MM.1S (cell line): ENCODE results near the gene CHRNA4.

ENCODE experiments used
- DNase-seq: peaks from one replicate; pipeline ENCODE4 v3.0.0-alpha.2; 2015
- H2AFZ ChIP-seq: fragments of 300-600 bp; sonication (generic); 2 replicates; pipeline ENCODE4 v1.6.0; 2016; ENCODE audit warnings: antibody characterized with exemption, low read length
- H3F3A ChIP-seq: fragments of 300-600 bp; sonication (generic); 2 replicates; pipeline ENCODE4 v1.6.1; 2016; ENCODE audit warnings: mild to moderate bottlenecking, antibody characterized with exemption, low read length, moderate library complexity, mixed read lengths; ENCODE audit not compliant: insufficient read depth
- H3K27ac ChIP-seq: fragments of 300-600 bp; sonication (generic); 2 replicates; pipeline ENCODE4 v1.5.1; 2016; ENCODE audit warnings: mild to moderate bottlenecking, low read length
- H3K27me3 ChIP-seq: fragments of 300-600 bp; sonication (generic); replicated peaks from 2 replicates; pipeline ENCODE4 v1.6.0; 2016; ENCODE audit warnings: low read length; ENCODE audit not compliant: insufficient read depth
- H3K36me3 ChIP-seq: fragments of 300-600 bp; sonication (generic); replicated peaks from 2 replicates; pipeline ENCODE4 v1.6.1; 2016; ENCODE audit warnings: mild to moderate bottlenecking, low read length, mixed read lengths; ENCODE audit not compliant: insufficient read depth
- H3K4me1 ChIP-seq: fragments of 300-600 bp; sonication (generic); 2 replicates; pipeline ENCODE4 v1.6.1; 2016; ENCODE audit warnings: low read length, mixed read lengths
- H3K4me2 ChIP-seq: fragments of 300-600 bp; sonication (generic); 2 replicates; pipeline ENCODE4 v1.6.0; 2016; ENCODE audit warnings: low read depth, low read length
- H3K4me3 ChIP-seq: fragments of 300-600 bp; sonication (generic); 2 replicates; pipeline ENCODE4 v1.5.1; 2016; ENCODE audit warnings: low read length, mixed read lengths
- H3K79me2 ChIP-seq: fragments of 300-600 bp; sonication (generic); 2 replicates; pipeline ENCODE4 v1.6.1; 2016; ENCODE audit warnings: mixed run types, low read length, mixed read lengths
- H3K9ac ChIP-seq: fragments of 300-600 bp; sonication (generic); 2 replicates; pipeline ENCODE4 v1.6.1; 2016; ENCODE audit warnings: low read length, mixed read lengths
- H3K9me2 ChIP-seq: fragments of 300-600 bp; sonication (generic); replicated peaks from 2 replicates; pipeline ENCODE4 v1.6.1; 2016; ENCODE audit warnings: mild to moderate bottlenecking, low read length, mixed read lengths; ENCODE audit not compliant: insufficient read depth
- H3K9me3 ChIP-seq: fragments of 300-600 bp; sonication (generic); replicated peaks from 2 replicates; pipeline ENCODE4 v1.6.1; 2016; ENCODE audit warnings: mild to moderate bottlenecking, low read length, mixed read lengths; ENCODE audit not compliant: insufficient read depth
- H4K20me1 ChIP-seq: fragments of 300-600 bp; sonication (generic); 2 replicates; pipeline ENCODE4 v1.6.1; 2016; ENCODE audit warnings: mild to moderate bottlenecking, low read length, moderate library complexity, mixed read lengths; ENCODE audit not compliant: insufficient read depth
- EZH2 ChIP-seq: fragments of 300-600 bp; sonication (generic); optimal IDR thresholded peaks from 2 replicates; pipeline ENCODE3; 2017; ENCODE audit warnings: low read depth, mild to moderate bottlenecking, antibody characterized with exemption, low read length, mixed read lengths
- EZH2phosphoT487 ChIP-seq: fragments of 300-600 bp; sonication (generic); IDR thresholded peaks from 2 replicates; pipeline ENCODE4 v1.6.1; 2018; ENCODE audit warnings: antibody characterized with exemption, low read length
- TF ChIP-seq, protein P1 (sequence below): fragments of 300-600 bp; sonication (generic); IDR thresholded peaks from 2 replicates; pipeline ENCODE4 v1.5.1; 2016; ENCODE audit warnings: antibody characterized with exemption, low read length, mixed read lengths

Gene CHRNA4

DNA sequence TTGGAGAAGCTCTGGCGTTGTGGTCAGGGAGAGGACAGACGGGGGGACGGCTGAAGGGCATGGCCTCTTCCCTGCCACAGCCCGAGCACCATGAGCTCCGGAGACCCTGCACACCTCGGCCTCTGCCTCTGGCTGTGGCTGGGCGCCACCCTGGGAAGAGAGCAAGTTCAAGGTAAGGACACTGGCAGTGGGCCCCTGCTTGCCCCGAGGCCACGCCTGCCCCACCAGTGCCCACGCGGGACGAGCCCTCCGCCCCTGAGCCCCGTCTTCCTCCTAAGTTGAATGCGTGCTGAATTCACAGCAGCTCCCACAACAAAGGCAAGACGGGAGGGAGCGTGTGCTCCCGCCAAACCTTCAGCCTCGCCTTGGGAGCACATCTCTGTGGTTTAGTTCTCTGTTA is 66.1 kb downstream of the CHRNA4 start:
- Histone ChIP-seq H3K9me2 (no peaks in the 10 kb centered on the region), H3K27me3 (peaks cover 80% of the 10 kb centered on the region), H3F3A (no peaks in the 10 kb centered on the region), H3K36me3 (no peaks in the 10 kb centered on the region), H3K27ac (no peak overlapping the region), H3K4me3 (no peak overlapping the region), H4K20me1 (no peaks in the 10 kb centered on the region), H3K79me2 (no peaks in the 10 kb centered on the region), H3K4me2 (no peak overlapping the region), H2AFZ (no peak overlapping the region), H3K9me3 (no peaks in the 10 kb centered on the region), H3K9ac (no peak overlapping the region), H3K4me1 (no peaks in the 10 kb centered on the region)
- no peak for DNase-seq
- no peak for TF ChIP-seq EZH2
- no peak for TF ChIP-seq EZH2phosphoT487
- TF ChIP-seq, protein P1, sequence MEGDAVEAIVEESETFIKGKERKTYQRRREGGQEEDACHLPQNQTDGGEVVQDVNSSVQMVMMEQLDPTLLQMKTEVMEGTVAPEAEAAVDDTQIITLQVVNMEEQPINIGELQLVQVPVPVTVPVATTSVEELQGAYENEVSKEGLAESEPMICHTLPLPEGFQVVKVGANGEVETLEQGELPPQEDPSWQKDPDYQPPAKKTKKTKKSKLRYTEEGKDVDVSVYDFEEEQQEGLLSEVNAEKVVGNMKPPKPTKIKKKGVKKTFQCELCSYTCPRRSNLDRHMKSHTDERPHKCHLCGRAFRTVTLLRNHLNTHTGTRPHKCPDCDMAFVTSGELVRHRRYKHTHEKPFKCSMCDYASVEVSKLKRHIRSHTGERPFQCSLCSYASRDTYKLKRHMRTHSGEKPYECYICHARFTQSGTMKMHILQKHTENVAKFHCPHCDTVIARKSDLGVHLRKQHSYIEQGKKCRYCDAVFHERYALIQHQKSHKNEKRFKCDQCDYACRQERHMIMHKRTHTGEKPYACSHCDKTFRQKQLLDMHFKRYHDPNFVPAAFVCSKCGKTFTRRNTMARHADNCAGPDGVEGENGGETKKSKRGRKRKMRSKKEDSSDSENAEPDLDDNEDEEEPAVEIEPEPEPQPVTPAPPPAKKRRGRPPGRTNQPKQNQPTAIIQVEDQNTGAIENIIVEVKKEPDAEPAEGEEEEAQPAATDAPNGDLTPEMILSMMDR, result no peak

GRCh38 chr20:63294536-63294900 is 66.6 kb downstream of the CHRNA4 start:
- H2AFZ ChIP-seq, result no peak overlapping the region
- H3K27me3 ChIP-seq, result peaks cover 76% of the 10 kb centered on the region
- H3K9me2 ChIP-seq, result no peaks in the 10 kb centered on the region
- no peak overlapping the region for H3K9ac ChIP-seq
- H3K4me3 ChIP-seq, result no peak overlapping the region
- no peaks in the 10 kb centered on the region for H3K4me1 ChIP-seq
- no peak for DNase-seq
- H3K9me3 ChIP-seq, result no peaks in the 10 kb centered on the region
- no peaks in the 10 kb centered on the region for H4K20me1 ChIP-seq
- H3K27ac ChIP-seq, result no peak overlapping the region
- no peaks in the 10 kb centered on the region for H3K79me2 ChIP-seq
- no peak overlapping the region for H3K4me2 ChIP-seq
- H3K36me3 ChIP-seq, result no peaks in the 10 kb centered on the region
- TF ChIP-seq EZH2 (no peak), EZH2phosphoT487 (no peak)
- TF ChIP-seq, protein P1, result no peak
- H3F3A ChIP-seq, result no peaks in the 10 kb centered on the region

- DNase-seq, result no peak
- TF ChIP-seq, protein P1, result no peak
- TF ChIP-seq EZH2 (no peak), EZH2phosphoT487 (no peak)
- no peak overlapping the region for H3K27ac ChIP-seq
- H3K36me3 ChIP-seq, result no peaks in the 10 kb centered on the region
- no peaks in the 10 kb centered on the region for H3K79me2 ChIP-seq
- H4K20me1 ChIP-seq, result no peaks in the 10 kb centered on the region
- no peak overlapping the region for H3K9ac ChIP-seq
- H3K9me2 ChIP-seq, result no peaks in the 10 kb centered on the region
- H3F3A ChIP-seq, result no peaks in the 10 kb centered on the region
- peaks cover 71% of the 10 kb centered on the region for H3K27me3 ChIP-seq
- H3K9me3 ChIP-seq, result no peaks in the 10 kb centered on the region
- H3K4me1 ChIP-seq, result no peaks in the 10 kb centered on the region
- H3K4me2 ChIP-seq, result no peak overlapping the region
- no peak overlapping the region for H3K4me3 ChIP-seq
- H2AFZ ChIP-seq, result no peak overlapping the region
Observed at GRCh38 chr20:63293871-63294535, 67.1 kb downstream of the CHRNA4 start.
